NCI-H2196 treated with DMSO at 0.1 percent for 48 hours (cell line): Measurements from ENCODE around the gene ST6GALNAC4.
A peak's percentile ranks its signal among the peaks of the same experiment; 100 is the strongest.

ENCODE experiments used
- DNase-seq: peaks from one replicate; lab custom pipeline; 2025; ENCODE audit not compliant: unreplicated experiment; lab: John Stamatoyannopoulos, UW

ST6GALNAC4 gene, protein sequence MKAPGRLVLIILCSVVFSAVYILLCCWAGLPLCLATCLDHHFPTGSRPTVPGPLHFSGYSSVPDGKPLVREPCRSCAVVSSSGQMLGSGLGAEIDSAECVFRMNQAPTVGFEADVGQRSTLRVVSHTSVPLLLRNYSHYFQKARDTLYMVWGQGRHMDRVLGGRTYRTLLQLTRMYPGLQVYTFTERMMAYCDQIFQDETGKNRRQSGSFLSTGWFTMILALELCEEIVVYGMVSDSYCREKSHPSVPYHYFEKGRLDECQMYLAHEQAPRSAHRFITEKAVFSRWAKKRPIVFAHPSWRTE

DNA sequence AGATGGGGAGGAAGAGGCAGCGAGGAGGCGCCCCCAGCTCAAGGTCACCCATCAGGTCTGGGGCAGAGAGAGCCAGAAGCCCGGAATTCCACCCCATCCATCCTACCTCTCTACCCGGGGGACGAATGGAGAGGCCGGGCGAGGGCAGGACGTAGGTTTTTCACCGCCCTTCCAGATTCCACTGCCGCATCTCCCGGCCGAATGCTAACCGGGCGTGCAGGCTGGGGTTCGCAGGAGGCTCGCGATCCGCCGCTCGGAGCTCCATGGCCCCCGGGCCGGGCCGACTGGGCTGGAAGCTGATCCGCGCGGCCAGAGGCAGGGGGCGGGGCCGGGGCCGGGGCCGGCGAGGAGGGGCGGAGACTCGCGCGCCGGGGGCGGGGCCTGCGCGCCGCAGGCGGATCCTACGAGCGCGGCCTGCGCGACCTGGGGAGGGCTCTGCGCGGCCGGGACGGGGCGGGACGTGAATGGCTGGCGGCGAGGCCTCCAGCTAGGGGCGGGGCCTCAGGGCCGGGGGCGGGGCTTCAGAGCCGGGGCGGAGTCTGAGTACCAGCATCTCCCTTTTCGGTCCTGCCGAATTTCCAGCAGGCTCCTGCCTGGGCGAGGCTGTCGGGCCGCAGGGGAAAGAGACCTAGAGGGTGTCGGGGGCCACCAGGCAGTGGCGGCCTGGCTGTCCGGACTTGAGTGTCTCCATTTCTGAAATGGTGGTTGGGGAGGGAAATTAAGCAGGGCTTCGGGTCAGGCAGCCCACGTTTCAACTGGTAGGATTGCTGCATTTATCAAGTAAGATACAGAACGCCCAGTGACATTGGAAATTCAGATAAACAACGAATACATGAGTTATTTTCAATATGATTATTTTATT is at the start of gene ST6GALNAC4:
TSS of gene ST6GALNAC4 (minus strand) at position 322 of the 862 bp plus-strand sequence. CDS start 622 bp downstream, outside the sequence.
- peak; percentile 83 for DNase-seq

DNA sequence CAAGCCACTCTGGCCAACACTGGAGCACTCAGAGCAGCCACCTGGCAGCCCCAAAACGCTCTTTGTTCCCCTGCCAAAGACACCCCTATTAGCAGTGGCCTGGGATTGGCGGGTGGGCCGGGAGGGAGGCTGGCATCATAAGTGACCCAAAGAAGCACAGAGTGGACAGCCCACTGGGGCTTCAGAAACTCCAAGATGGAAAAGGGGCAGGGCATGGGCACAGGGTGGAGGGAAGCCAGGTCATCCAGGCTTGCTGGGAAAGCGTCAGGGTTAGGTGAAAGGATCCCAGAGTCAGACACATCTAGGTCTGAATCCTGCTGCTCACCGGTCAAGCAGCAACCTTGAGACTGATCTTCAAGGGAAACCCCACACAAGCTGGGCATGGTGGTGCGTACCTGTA is 49.1 kb upstream of the ST6GALNAC4 start:
- no peak for DNase-seq

DNA sequence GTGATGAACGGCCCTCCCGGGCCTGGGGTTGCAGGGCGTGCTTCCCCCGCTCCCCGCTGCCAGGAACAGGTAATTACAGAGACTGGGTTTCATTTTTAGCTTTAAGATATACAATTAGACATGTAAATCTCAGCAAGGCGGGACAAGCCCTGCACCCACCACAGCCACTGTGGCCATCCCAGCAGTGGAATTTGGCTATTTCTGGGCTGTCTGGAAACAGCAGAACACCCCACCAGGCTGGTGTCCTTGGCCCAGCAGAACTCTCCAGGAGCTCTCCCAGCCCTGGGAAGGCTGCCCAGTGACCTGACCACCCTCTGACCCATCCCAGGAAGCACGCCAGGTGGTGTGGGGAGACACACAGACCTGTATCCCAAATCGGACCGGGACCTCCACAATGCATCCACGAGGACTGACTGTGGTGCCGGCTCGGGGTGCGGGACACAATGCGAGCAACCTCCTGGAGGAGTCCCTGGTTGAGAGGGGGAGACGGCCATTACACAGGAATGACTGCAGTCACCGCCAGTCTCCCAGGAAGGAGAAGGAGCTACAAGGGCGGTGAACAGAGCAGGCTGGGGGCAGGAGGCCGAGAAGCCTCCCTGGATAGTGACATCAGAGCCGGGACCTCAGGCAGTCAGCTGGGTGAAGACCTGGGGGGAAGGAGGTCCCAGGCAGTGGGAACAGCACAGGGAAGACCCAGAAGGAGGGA is 46.7 kb upstream of the ST6GALNAC4 start:
- no peak for DNase-seq

DNA sequence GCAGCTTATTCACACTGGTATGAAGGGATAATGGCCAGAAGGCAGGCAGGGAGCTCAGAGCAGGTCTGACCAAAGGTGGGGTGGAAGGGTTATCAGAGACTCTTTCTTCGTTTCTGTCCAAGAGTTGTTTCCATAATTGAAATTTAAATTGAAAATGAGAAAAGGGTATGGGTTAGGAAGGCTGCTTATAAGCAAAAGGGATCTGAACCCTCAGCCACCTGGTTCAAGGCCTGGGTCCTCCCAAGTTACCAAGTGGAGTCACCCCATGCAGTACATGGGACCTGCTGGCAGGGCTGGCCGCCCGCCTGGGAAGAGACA is 46.2 kb upstream of the ST6GALNAC4 start:
- no peak for DNase-seq

DNA sequence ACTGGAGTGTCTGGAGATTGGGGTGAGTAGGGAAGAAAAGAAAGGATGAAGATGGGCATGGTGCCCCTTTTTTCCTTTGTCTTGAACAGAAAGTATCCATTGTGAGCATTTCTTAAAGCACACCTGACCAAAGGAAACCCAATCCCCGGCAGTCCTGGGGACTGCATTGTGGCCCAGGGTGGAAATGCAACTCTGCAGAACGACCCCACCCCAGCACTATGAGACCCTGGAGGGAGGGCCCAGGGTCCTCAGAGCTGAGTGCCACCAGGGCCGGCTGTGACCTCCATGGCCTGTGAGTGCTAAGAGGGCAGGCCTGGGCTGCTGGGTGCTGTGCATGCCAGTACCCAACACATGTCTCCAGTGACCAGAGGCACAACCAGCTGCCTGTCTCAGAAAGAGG is 45.4 kb upstream of the ST6GALNAC4 start:
- no peak for DNase-seq

DNA sequence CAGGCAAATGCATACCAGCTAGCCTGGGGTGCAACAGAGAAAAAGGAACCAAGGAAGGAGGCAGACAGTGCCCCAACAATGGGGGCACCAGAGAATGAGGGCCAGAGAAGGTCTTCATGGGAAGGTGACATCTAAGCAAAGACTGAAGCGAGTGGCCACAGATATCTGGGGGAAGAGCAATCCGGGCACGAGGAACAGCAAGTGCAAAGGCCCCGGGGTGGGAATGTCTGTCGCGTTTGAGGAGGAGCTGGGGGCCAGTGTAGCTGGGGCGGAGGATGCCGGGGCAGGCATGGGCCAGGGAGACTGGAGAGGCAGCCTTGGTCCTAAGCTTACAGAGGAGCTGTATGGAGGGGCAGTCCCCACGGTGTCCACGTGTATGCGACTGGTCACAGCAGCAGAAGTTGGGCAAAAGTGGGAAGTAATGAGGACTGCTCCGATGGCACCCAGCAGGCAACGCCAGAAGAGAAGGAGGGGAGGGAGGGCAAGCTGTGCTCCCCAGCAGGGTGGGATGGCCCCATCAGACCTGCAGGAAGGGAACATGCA is 44.8 kb upstream of the ST6GALNAC4 start:
- no peak for DNase-seq

DNA sequence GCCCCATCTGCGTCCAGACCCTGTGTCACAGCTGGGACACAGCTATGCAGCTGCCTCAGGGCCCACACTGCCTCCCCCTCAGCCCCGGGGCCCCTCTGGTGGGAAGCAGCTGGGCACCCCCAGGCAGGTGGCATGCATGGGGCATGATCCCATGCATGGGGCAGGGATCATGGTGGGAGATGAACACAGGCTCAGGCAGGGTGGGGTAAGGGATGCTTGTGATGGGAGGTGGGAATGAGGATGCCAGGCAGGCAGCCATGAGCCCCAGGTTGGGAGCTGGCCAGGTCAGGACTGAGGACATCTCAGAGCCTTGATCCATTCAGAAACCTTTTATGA is 44.3 kb upstream of the ST6GALNAC4 start:
- no peak for DNase-seq

DNA sequence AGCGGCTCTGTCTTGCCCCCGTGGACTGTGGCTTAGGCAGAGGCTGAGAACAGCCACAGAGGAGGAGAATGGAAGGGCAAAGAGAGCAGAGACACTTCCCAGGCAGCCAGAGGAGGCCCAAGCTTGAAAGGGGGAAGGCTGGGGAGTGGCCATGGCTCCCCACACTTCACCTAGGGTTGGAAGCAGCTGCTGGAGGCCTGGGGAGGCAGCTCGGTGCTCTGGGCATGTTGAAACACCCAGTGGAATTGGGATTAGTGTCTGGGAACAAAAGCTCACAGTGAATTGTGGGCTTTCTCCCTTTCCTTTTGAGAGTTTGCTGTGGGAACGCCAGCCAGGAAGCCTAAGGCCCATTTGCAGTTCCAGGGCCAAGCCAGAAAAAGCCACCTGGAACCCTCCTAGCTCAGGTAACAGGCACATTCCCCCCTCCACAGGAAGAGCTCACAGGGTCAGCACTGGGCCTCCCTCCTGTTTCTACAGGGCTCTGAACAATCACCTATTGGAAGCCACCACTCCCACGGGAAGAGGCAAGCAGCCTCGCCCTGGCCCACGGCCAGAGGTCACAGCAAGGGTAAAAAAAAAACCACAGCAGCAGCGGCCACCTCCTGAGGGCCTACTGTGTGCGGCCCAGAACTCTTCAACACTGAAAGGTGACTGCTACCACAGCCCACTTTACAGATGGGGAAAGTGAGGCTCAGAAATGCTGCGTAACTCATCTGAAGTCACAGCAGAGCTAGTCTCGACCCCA is 43.7 kb upstream of the ST6GALNAC4 start:
- DNase-seq, result no peak

DNA sequence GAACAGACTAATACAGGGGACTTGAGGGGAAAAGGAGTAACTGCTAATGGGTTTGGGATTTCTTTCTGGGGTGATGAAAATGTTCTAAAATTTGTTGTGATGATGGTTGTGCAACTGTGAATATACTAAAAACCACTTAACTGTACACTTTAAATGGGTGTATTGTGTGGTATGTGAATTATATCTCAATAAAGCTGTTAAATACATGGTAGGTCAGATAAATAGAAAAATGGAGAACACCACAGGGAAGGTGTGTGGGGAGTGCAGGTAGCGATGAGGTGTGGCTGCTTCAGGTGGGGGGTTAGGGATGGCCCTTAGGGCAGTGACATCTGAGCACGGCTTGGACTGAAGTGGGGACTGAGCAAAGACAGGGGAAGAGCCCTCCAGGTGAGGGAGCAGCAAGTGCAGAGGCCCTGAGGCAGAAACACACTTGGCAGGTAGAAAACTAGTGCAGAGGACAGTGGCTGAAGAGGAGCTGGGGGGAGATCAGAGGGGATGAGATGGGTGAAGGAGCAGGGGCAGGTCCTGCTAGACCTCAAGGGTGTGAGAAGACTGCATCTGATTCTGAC is 43.1 kb upstream of the ST6GALNAC4 start:
- DNase-seq, result no peak

DNA sequence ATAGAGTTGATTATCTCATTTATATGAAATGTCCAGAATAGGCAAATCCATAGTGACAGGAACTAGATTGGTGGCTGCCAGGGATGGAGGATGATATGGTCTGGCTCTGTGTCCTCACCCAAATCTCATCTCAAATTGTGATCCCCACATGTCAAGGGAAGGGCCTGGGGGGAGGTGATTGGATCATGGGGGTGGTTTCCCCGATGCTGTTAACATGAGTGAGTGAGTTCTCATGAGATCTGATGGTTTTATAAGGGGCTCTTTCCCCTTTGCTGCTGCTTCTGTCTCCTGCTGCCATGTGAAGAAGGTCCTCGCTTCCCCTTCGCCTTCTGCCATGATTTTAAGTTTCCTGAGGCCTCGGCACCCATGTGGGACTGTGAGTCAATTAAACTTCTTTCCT is 42.6 kb upstream of the ST6GALNAC4 start:
- DNase-seq, result no peak

DNA sequence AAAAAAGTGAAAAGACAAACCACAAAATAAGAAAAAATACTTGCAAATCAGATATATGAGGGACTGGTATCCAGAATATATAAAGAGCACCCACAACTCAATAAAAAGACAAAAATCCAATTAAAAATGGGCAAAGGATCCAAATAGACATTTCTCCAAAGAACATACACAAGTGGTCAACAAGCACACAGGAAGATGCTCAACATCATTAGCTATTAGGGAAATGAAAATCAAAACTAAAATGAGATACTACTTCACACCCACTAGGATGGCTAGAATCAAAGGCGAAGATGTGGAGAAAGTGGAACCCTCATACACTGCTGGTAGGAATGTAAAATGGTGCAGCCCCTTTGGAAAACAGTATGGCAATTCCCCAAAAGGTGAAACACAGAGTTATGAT is 41.9 kb upstream of the ST6GALNAC4 start:
- no peak for DNase-seq

DNA sequence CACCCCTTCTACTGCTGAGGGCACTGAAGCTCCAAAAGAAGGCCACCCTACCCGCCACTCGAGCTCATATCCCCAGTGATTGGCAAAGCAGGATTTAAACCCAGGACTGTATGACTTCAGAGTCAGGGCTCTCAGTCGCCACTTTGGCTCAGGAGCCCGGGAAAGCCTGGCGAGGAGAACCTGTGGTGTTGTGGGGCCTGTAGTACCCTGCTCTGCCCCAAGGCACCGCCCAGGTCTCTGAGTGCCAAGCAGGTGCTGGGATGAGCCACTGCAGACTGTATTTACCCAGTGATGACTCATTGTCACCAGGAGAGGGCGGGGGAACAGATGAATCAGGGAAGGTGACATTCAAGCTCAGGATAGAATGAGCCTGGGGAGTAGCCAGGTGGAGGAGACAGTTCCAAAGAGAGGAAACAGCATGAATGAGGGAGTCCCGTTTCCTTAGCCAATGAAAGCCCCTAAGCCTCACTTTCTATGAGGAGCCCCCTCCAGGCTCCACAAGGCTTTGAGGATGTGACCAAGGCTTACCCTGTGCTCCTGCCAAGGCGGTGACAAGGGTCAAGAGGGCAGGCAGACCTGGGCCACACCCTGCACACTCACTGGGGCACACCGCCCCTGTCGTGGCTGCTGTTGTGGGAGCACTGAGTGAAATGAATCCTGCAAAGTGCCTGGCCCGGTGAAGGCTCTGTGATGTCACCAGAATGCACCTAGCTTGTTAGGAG is 38.6 kb upstream of the ST6GALNAC4 start:
- DNase-seq, result peak; percentile 97

DNA sequence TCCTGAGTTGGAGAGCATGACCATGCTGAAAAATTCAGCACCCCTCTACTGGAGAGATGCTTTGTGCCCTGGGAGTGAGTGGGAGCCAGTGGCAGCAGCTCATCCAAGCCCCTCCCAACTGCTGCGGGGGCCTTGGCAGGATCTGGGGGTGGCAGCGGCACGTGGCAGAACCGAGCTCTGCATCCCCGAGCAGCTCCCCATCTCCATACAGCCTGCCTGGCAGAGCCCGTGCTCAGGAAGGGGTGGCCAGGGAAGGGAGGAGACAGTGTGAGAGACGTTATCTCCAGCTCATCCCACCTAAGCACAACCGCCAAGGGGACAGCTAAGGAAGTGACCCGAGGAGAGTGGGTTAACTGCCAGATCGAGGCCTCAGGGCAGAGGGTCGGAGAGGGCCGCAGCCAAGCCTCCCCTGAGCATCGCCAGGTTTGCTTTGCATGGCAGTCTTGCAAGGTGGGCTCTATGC is 38.0 kb upstream of the ST6GALNAC4 start:
- DNase-seq, result no peak

DNA sequence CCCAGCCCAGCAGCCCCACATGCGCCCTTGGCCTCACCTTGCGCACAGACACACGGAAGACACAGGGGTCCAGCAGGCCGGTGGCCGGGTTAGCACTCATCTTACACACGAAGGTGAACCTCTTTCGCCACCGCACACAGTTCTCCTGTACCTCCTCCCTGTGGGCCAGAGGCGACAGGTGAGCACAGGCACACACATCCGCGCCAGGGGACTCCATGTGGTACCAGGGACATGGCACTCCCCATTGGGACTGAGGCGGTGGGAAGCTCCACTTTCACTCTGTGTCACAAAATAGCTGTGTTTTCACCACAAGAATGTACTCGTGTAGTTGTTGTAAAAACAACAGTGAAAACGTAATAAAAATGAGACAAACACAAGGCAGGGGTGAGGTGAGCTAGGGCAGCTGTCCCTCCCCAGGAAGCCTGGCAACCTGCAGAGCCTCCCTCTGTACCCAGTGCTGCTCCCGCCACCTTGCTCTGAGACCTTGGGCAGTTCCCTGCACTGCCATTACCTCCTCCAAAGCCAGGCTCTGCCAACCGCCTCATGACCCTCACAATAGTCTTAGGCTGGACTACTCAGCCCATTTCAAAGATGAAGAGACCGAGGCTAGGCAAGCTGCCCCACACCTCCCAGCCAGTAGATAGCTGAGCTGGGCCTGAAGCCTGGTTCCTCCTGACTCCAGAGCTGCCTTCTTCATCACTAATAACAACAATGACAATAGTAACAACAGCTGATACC is 37.1 kb upstream of the ST6GALNAC4 start:
- DNase-seq, result no peak

DNA sequence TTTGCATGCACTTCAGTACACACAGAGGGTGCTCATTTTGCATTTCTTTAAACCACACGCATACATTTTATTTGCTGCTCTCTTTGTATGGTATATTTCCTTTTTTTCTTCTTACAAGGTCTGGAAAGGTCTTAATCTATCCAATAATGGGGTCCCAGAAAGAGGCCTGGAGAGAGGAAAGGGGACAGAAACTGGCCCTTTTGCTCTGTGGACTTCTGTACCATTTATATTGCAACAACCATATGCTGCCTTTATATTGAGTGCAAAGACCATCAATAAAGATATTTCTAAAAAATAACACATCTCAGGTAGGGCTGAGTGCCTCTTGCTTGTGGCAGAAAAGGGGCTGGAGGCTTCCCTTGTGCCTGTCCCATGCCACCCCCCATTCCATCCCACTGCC is 36.3 kb upstream of the ST6GALNAC4 start:
- no peak for DNase-seq

DNA sequence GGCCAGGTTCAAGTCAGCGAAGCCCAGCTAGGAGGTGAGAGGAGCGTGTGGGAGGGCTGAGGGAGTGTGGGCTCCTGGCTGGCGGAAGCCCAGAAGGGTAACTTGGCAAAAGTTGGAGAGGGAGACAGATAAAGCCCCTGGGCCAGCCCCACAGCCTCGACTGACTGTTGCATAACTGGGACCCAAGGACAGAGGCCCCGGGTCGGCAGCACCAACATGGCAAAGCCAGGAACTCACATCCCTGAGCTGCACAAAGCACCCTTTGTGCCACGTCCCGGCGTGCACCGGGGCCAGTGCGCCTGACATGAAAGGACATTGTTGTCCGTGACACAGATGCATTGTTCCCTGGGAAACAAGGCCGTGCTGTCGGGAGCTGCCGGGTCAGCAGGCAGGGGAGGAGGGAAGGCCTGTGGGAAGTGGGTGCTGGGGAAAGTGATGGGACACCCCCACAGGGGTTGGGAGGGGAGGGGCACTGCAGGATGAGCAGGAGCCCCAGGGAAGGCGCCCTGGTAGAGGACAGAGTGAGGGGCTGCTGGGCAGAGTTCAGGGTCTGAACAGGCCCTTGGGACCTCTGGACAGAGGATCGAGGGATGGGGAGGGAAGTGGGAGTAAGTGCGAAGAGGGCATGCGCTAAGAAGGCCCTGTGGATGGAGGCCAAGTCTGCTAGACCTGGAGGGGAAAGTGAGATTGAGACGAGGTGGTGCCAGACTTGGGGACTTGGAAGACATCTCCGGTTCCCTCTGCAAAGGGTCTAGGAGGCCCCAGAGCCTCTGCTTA is 33.9 kb upstream of the ST6GALNAC4 start:
- DNase-seq, result no peak

DNA sequence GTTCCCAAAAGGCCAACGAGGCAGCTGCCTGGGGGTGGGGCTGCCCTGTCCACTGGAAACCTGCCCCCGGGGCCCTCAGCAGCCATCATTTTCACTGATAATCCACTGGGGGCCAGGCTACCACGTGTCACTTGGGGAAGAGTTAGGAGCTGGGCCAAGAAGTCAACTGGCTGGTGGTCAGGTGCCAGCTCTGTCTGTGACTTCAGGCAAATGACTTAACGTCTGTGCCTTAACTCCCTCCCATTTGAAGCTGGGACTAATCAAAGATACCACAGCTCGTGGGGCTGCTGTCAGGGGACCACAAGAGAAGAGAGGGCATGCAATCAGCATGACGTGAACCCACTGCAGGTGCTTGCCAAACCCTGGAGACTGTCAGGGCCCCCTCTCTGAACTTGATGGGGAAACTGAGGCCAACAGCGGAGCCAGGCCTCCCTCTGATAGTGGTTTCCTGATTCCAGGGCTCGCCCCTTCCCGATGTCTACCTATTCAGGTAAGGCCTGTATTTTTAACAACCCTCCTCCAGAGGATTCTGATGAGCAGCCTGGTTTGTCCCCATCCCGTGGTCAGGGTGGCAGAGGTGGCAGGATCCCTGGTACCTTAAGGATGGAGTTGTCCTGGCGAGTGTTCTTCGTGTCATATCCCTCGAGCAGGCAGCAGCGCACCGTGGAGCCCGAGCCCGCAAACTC is 33.1 kb upstream of the ST6GALNAC4 start:
- no peak for DNase-seq
